KBM-7 (cell line): Measurements from ENCODE around the gene COL6A3.
"Not testable (repeated sequence)": the region's sequence is repeated elsewhere in the genome, so short reads cannot be mapped to it uniquely, and the experiment has no call there.

Experiments
- DNase-seq: peaks from one replicate; pipeline ENCODE4 v3.0.0-alpha.2; 2015
- in situ Hi-C: fragments of 300-500 bp; cut with MboI; formaldehyde crosslinking; loops from 2 replicates; pipeline ENCODE4 v1.14.3; 2020; ENCODE audit warnings: low sequenced_read_pairs, low pct_unique_long_range_greater_than_20kb, mixed read lengths

The COL6A3 gene

GRCh38 chr2:237422309-237422708, 8.3 kb upstream of the COL6A3 start:
- no peak for DNase-seq
- in situ Hi-C loops = no loop called here

DNA sequence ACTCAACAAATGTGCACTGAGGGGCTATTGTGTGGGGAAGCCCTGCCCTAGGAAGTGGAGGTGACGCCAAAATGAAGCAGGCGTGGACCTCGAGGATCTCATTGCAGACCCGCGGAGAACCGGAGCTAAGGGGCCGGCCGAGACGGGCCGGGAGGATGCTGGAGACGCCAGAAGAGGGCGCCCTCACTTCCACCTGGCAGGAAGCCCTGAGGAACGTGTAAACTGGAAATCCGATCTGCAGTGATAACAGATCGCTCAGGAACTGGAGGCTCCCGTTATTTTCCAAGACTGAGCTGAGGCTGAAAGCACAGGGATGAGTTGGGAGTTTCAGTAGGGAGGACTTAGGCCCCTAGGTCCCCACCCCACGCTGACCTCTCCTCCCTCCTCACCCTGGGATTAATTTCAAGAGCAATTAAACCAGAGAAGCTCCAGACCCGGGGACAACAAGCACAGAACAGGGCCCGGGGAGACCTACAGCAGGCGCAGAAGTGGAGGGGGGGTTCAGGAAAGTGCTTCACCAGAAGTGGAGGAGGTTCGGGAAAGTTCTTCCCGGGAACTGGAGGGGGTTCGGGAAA, 7.7 kb upstream of the COL6A3 start:
- in situ Hi-C loops = no loop called here
- peak; percentile 77 for DNase-seq

- in situ Hi-C loops = no loop called here
- DNase-seq = no peak
Observed at GRCh38 chr2:237418300-237418699, 4.3 kb upstream of the COL6A3 start.

- no peak for DNase-seq
- in situ Hi-C loops = no loop called here
Observed at GRCh38 chr2:237412988-237413776, 782 bp downstream of the COL6A3 start.

DNA sequence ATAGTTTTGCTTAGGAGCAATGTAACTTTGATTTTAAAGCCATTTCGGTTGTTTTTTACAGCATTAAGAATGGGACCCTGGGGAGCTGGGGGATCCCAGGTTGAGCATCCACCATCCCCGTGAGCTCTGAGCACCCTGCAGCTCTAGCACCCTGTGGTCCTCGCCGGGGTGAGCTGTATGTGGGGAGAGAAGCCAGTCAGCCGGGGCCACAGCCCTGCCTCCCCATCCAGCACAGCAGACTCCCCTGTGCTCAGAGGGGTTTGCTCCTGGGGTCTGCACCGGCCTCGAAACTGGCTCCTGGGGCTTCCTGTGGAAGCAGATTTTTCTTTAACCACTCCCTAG, 1.3 kb downstream of the COL6A3 start:
- in situ Hi-C loops = no loop called here
- no peak for DNase-seq

DNA sequence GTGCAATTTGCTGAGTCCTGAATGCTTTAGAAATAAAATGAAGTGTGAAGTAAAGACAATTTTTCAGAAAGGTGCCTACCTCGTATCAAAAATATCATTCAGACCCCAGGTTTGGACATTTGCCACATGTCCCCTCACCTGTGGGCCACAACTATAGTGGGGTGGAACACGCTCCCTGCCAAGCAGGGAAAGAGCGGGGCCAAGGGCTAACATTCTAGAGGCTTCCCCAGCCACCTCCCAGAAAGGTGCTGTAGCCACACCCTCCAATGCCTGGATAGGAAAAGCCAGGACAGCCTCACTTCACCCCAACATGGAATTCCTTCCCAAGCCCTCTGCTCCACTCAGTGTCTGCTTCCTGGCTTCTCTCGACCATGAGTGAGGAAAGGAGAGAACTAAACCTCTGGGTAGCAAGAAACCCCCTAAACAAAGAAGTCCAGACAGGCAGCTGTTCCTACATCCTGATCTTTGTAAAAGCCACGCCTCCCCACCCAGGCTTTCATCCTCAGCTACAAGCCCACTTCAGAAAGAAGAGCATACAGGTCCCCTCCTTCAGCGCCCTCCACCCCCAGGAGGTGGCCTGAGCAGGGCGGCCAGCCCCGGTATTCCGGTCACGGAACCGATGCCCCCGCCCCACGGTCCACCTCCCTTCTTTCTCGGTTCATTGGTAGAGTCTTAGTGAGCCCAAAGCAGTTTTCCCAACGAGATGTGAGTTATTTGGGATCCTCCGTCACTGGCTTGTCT, 2.1 kb downstream of the COL6A3 start:
- no peak for DNase-seq
- in situ Hi-C loops = no loop called here

GRCh38 chr2:237411092-237411601, 2.8 kb downstream of the COL6A3 start:
- no peak for DNase-seq
- in situ Hi-C loops = no loop called here

DNA sequence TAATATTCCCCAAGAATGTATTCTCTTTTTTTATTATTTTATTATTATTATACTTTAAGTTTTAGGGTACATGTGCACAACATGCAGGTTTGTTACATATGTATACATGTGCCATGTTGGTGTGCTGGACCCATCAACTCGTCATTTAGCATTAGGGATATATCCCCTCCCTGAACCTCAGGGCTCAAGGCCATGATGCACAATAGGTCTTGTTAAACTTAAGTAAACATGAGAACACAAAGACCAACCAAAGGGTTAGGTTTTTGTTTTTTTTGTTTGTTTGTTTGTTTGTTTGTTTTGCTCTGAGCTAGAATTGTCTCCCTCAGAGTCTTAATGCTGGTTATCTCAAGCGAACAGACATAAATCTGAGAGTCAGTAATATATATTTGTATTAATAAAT, 4.7 kb downstream of the COL6A3 start:
- in situ Hi-C loops, DNase-seq: not testable (repeated sequence)

- in situ Hi-C loops = no loop called here
- DNase-seq = no peak
Observed at GRCh38 chr2:237408335-237409000, 5.5 kb downstream of the COL6A3 start.

DNA sequence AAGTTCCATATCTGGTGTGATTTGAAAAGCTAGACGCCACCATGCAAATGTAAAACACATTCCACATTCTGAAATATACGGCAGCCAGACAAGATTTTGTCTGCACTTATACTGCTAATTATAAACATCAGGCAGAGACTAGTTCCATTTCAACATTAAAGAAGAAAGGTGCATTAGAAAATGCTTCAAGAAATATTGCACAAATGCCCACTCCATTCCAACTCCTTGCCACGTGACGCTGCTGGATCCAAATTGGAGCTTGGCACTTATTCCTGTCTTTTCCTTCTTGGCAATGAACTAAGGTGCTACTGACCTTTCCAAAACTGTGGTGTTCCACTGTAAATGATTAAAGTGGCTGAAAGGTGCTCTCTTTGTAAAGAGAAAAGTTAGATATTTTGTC, 6.3 kb downstream of the COL6A3 start:
- in situ Hi-C loops = no loop called here
- no peak for DNase-seq

- in situ Hi-C loops = no loop called here
- no peak for DNase-seq
Observed at GRCh38 chr2:237406371-237406895, 7.5 kb downstream of the COL6A3 start.

- in situ Hi-C loops = no loop called here
- no peak for DNase-seq
Observed at GRCh38 chr2:237405605-237406004, 8.4 kb downstream of the COL6A3 start.

GRCh38 chr2:237405006-237405559, 8.9 kb downstream of the COL6A3 start:
- in situ Hi-C loops = no loop called here
- DNase-seq = no peak

GRCh38 chr2:237404413-237404812, 9.6 kb downstream of the COL6A3 start:
- in situ Hi-C loops = no loop called here
- no peak for DNase-seq

DNA sequence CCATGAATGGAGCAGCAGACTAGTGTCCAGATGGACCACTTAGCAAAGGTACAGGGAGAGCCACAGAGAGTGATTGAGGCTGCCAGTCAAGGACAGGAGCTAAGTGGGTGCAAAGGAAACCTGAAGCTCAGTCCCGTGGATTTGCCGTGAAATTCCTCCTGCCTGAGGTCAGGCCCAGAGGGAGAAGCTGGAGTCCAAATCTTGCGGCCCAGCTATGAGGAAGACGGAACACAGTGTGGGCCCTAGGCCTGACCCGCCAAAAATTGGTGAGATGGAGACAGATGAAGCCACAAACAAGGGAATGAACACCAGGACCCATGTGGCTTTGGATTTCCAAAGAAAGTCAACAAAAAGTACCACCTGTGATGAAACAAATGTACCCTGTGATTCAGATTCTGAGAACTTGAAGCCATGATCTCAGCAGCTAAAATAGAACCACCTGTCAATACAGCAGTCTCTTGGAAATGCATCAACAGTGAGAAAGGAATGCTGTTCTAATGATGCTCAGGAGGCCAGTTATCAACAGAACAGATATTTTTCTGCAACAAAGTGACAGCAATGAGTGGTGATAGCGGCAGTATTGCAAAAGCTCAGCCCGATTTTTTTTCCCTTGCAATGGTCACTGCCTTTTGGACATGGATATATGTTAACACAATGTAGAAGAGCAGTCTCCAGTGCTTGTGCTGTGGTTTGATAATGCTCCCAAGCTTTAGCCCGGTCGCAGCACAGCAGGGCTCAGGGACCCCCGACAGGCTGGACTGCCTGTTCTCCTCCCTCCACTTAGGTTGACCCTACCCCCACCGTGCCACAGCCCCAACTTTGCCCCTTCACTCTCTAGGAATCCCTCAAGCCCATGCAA, 10.7 kb downstream of the COL6A3 start:
- in situ Hi-C loops = no loop called here
- DNase-seq = no peak

GRCh38 chr2:237400199-237400598, 13.8 kb downstream of the COL6A3 start:
- in situ Hi-C loops = no loop called here
- DNase-seq = no peak

- in situ Hi-C loops = no loop called here
- no peak for DNase-seq
Observed at GRCh38 chr2:237397072-237397471, 16.9 kb downstream of the COL6A3 start.

- in situ Hi-C loops = no loop called here
- no peak for DNase-seq
Observed at GRCh38 chr2:237393523-237393922, 20.4 kb downstream of the COL6A3 start.
